MM.1S (cell line): ENCODE data around the gene CNOT10.

Experiments
- DNase-seq: peaks from one replicate; pipeline ENCODE4 v3.0.0-alpha.2; 2015
- H2AFZ ChIP-seq: fragments of 300-600 bp; sonication (generic); 2 replicates; pipeline ENCODE4 v1.6.0; 2016; ENCODE audit warnings: antibody characterized with exemption, low read length
- H3F3A ChIP-seq: fragments of 300-600 bp; sonication (generic); 2 replicates; pipeline ENCODE4 v1.6.1; 2016; ENCODE audit warnings: mild to moderate bottlenecking, antibody characterized with exemption, low read length, moderate library complexity, mixed read lengths; ENCODE audit not compliant: insufficient read depth
- H3K27ac ChIP-seq: fragments of 300-600 bp; sonication (generic); 2 replicates; pipeline ENCODE4 v1.5.1; 2016; ENCODE audit warnings: mild to moderate bottlenecking, low read length
- H3K27me3 ChIP-seq: fragments of 300-600 bp; sonication (generic); replicated peaks from 2 replicates; pipeline ENCODE4 v1.6.0; 2016; ENCODE audit warnings: low read length; ENCODE audit not compliant: insufficient read depth
- H3K36me3 ChIP-seq: fragments of 300-600 bp; sonication (generic); replicated peaks from 2 replicates; pipeline ENCODE4 v1.6.1; 2016; ENCODE audit warnings: mild to moderate bottlenecking, low read length, mixed read lengths; ENCODE audit not compliant: insufficient read depth
- H3K4me1 ChIP-seq: fragments of 300-600 bp; sonication (generic); 2 replicates; pipeline ENCODE4 v1.6.1; 2016; ENCODE audit warnings: low read length, mixed read lengths
- H3K4me2 ChIP-seq: fragments of 300-600 bp; sonication (generic); 2 replicates; pipeline ENCODE4 v1.6.0; 2016; ENCODE audit warnings: low read depth, low read length
- H3K4me3 ChIP-seq: fragments of 300-600 bp; sonication (generic); 2 replicates; pipeline ENCODE4 v1.5.1; 2016; ENCODE audit warnings: low read length, mixed read lengths
- H3K79me2 ChIP-seq: fragments of 300-600 bp; sonication (generic); 2 replicates; pipeline ENCODE4 v1.6.1; 2016; ENCODE audit warnings: mixed run types, low read length, mixed read lengths
- H3K9ac ChIP-seq: fragments of 300-600 bp; sonication (generic); 2 replicates; pipeline ENCODE4 v1.6.1; 2016; ENCODE audit warnings: low read length, mixed read lengths
- H3K9me2 ChIP-seq: fragments of 300-600 bp; sonication (generic); replicated peaks from 2 replicates; pipeline ENCODE4 v1.6.1; 2016; ENCODE audit warnings: mild to moderate bottlenecking, low read length, mixed read lengths; ENCODE audit not compliant: insufficient read depth
- H3K9me3 ChIP-seq: fragments of 300-600 bp; sonication (generic); replicated peaks from 2 replicates; pipeline ENCODE4 v1.6.1; 2016; ENCODE audit warnings: mild to moderate bottlenecking, low read length, mixed read lengths; ENCODE audit not compliant: insufficient read depth
- H4K20me1 ChIP-seq: fragments of 300-600 bp; sonication (generic); 2 replicates; pipeline ENCODE4 v1.6.1; 2016; ENCODE audit warnings: mild to moderate bottlenecking, low read length, moderate library complexity, mixed read lengths; ENCODE audit not compliant: insufficient read depth
- EZH2 ChIP-seq: fragments of 300-600 bp; sonication (generic); optimal IDR thresholded peaks from 2 replicates; pipeline ENCODE3; 2017; ENCODE audit warnings: low read depth, mild to moderate bottlenecking, antibody characterized with exemption, low read length, mixed read lengths
- EZH2phosphoT487 ChIP-seq: fragments of 300-600 bp; sonication (generic); IDR thresholded peaks from 2 replicates; pipeline ENCODE4 v1.6.1; 2018; ENCODE audit warnings: antibody characterized with exemption, low read length
- TF ChIP-seq, protein P1 (sequence below): fragments of 300-600 bp; sonication (generic); IDR thresholded peaks from 2 replicates; pipeline ENCODE4 v1.5.1; 2016; ENCODE audit warnings: antibody characterized with exemption, low read length, mixed read lengths

CNOT10 gene

DNA sequence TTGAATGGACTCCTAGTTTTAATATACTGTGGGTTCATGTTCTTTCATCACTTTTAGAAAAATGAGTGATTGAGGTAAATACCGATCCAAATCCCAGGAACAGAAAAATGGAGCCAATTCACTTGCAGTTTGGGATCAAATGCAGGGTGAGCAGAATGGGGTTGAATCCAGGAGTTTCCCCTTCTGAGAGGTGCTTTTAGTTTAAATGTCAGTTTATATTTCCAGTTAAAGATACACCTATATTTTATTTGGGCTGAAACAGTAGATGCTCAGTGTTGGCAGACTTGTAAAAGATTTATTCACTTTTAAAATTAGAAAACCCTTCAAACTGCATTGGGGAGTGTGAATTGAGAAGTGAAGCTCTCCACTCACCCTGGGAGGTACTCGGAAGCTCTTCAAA is 135.4 kb downstream of the CNOT10 start:
- no peaks in the 10 kb centered on the region for H3K79me2 ChIP-seq
- no peak overlapping the region for H2AFZ ChIP-seq
- no peaks in the 10 kb centered on the region for H3K4me1 ChIP-seq
- H3K9me3 ChIP-seq, result no peaks in the 10 kb centered on the region
- no peak overlapping the region for H3K27ac ChIP-seq
- no peaks in the 10 kb centered on the region for H3F3A ChIP-seq
- no peaks in the 10 kb centered on the region for H3K9me2 ChIP-seq
- no peak overlapping the region for H3K9ac ChIP-seq
- no peak overlapping the region for H3K4me2 ChIP-seq
- H4K20me1 ChIP-seq, result no peaks in the 10 kb centered on the region
- H3K27me3 ChIP-seq, result no peaks in the 10 kb centered on the region
- TF ChIP-seq, protein P1, sequence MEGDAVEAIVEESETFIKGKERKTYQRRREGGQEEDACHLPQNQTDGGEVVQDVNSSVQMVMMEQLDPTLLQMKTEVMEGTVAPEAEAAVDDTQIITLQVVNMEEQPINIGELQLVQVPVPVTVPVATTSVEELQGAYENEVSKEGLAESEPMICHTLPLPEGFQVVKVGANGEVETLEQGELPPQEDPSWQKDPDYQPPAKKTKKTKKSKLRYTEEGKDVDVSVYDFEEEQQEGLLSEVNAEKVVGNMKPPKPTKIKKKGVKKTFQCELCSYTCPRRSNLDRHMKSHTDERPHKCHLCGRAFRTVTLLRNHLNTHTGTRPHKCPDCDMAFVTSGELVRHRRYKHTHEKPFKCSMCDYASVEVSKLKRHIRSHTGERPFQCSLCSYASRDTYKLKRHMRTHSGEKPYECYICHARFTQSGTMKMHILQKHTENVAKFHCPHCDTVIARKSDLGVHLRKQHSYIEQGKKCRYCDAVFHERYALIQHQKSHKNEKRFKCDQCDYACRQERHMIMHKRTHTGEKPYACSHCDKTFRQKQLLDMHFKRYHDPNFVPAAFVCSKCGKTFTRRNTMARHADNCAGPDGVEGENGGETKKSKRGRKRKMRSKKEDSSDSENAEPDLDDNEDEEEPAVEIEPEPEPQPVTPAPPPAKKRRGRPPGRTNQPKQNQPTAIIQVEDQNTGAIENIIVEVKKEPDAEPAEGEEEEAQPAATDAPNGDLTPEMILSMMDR, result no peak
- no peak for TF ChIP-seq EZH2phosphoT487
- no peak for TF ChIP-seq EZH2
- DNase-seq, result no peak
- H3K36me3 ChIP-seq, result no peaks in the 10 kb centered on the region
- no peak overlapping the region for H3K4me3 ChIP-seq

DNA sequence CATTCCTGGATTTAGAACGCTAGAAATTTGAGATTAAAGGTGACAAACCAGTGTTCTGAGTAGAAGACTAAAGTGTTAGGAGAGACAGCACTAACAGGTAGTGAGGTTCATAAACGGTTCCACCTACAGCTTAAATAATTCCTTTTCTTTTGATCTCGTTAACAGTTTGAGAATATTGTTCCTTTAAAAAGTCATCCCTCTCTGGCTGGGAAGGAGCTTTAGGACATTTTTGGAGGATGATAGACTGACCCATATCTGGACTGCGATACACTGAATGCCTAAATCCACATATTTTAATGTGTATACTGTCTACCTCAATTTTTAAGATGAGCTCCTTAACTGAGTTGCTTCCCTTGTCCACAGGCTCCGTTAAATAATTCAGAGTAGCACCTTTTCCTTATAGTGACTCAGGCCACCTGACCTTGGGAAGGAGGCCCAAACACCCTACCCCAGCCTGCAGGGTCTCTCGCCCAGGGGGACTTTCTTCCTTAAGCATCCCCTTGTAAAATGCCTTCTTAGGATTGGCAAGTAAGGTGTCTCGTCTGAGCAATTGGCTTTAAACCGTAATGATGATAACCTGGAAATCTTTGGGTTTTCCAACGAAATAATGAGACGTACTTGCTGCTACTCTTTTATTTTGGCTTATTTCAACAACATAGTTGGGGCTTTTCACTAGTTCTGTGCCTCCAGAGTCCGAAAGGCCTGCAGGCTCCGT is 136.1 kb downstream of the CNOT10 start:
- TF ChIP-seq EZH2 (no peak), EZH2phosphoT487 (no peak)
- TF ChIP-seq, protein P1, result no peak
- Histone ChIP-seq H3K9me3 (no peaks in the 10 kb centered on the region), H3K36me3 (no peaks in the 10 kb centered on the region), H3K27ac (no peak overlapping the region), H3K9ac (no peak overlapping the region), H3K27me3 (no peaks in the 10 kb centered on the region), H3K9me2 (no peaks in the 10 kb centered on the region), H3K4me3 (no peak overlapping the region), H4K20me1 (no peaks in the 10 kb centered on the region), H3K79me2 (no peaks in the 10 kb centered on the region), H3F3A (no peaks in the 10 kb centered on the region), H3K4me1 (no peaks in the 10 kb centered on the region), H3K4me2 (no peak overlapping the region), H2AFZ (no peak overlapping the region)
- no peak for DNase-seq

DNA sequence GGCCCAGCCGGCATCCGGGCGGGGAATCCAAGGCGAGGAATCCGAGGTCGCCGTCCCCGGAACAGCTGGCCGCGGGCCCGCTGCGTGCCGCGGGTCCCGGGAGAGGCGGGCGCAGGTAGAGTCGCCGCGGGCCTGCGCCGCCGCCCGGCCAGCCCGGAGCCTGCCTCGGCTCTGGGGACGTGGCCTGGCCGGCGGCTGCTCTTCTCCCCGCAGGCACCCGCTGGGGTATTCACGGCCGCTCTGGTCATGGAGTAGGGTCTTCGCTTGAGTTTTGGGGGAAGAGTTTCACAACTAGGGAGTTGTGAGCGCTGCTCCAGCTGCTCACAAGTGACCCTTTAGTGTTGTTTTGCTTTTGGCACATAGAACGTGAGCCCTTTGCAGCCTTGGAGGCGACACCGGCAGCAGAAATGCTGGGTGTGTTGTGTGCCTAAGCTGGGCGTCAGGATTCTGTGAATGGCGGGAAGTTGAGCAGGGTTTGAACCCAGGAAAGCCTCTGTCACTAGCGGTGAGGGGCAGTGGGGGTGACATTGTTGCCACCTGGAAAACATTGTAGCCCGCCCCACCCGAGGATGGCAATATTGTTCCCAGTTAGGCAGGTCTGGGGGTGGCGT is 136.8 kb downstream of the CNOT10 start:
- Histone ChIP-seq H3K27ac (no peak overlapping the region), H3K4me1 (no peaks in the 10 kb centered on the region), H3K4me3 (no peak overlapping the region), H3K9ac (no peak overlapping the region), H3K79me2 (no peaks in the 10 kb centered on the region), H3K9me2 (no peaks in the 10 kb centered on the region), H4K20me1 (no peaks in the 10 kb centered on the region), H3K36me3 (no peaks in the 10 kb centered on the region), H2AFZ (no peak overlapping the region), H3K9me3 (no peaks in the 10 kb centered on the region), H3K27me3 (no peaks in the 10 kb centered on the region), H3F3A (no peaks in the 10 kb centered on the region), H3K4me2 (no peak overlapping the region)
- DNase-seq, result no peak
- TF ChIP-seq EZH2phosphoT487, result no peak
- TF ChIP-seq, protein P1, result no peak
- TF ChIP-seq EZH2, result no peak
